Fibroblast of mammary gland (primary cell): ENCODE results near the gene PRSS36.
"Not testable (repeated sequence)": the region's sequence is repeated elsewhere in the genome, so short reads cannot be mapped to it uniquely, and the experiment has no call there.

ENCODE experiments used
- DNase-seq: peaks from one replicate; pipeline ENCODE4 v3.0.0-alpha.2; 2010; ENCODE audit warnings: low read depth
- H3K4me3 ChIP-seq: 2 replicates; pipeline ENCODE4 v1.5.1; 2011; ENCODE audit warnings: low read depth, mild to moderate bottlenecking, low read length, moderate library complexity; ENCODE audit not compliant: control insufficient read depth
- TF ChIP-seq, protein P1 (sequence below): conservative IDR thresholded peaks from 2 replicates; pipeline ENCODE4 v1.5.1; 2011; ENCODE audit warnings: low read depth, low read length, inconsistent platforms; ENCODE audit not compliant: control insufficient read depth, insufficient read depth

The PRSS36 gene

DNA sequence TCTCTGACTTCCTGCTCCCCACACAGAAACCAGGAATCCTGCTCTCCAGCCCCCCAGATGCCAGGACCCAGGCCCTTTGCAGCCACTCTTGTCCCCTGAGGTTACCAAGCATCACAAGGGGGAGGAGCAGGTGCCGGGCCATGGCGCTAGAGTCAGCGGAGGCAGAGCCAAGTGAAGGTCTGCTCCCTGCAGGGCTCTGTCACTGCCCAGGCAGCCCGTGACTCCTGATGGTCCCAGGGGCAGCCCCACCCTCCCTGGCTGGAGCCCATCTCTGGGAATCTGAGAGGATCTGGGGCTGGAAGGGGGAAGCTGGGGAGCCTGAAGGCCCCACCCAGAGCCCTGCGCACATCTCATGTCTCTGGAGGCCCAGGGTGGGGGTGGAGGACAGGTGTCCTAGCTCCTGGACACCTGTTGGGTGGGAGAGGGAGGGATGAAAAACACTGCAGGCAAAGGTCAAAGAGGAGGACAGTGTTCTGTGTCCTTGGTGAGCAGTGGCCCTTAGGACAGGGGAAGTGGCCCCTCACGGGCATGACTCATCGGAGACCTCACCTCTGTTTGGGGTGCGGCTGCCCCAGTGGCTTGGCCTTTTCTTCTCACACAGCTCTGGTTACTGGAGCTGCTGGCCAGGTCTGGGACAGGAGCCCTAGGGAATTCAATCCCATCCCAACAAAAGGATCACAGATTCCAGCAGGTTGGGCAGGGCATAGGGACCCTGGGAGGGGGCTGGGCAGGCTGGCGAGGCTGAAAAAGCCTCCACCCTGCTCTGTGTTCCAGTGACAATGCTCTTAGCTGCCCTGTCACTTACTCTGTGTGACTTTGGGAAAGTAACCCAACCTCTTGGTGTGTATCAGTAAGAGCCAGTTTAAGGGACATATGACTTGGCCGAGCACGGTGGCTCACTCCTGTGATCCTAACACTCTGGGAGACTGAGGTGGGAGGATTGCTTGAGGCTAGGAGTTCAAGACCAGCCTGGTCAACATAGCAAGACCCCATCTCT is at the start of gene PRSS36:
PRSS36 (minus strand) TSS at position 173 of the 997 bp plus-strand sequence; CDS start at position 142, 31 bp downstream.
- TF ChIP-seq, protein P1, sequence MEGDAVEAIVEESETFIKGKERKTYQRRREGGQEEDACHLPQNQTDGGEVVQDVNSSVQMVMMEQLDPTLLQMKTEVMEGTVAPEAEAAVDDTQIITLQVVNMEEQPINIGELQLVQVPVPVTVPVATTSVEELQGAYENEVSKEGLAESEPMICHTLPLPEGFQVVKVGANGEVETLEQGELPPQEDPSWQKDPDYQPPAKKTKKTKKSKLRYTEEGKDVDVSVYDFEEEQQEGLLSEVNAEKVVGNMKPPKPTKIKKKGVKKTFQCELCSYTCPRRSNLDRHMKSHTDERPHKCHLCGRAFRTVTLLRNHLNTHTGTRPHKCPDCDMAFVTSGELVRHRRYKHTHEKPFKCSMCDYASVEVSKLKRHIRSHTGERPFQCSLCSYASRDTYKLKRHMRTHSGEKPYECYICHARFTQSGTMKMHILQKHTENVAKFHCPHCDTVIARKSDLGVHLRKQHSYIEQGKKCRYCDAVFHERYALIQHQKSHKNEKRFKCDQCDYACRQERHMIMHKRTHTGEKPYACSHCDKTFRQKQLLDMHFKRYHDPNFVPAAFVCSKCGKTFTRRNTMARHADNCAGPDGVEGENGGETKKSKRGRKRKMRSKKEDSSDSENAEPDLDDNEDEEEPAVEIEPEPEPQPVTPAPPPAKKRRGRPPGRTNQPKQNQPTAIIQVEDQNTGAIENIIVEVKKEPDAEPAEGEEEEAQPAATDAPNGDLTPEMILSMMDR, result no peak
- H3K4me3 ChIP-seq, result no peak within 1 kb of the TSS
- no peak for DNase-seq

DNA sequence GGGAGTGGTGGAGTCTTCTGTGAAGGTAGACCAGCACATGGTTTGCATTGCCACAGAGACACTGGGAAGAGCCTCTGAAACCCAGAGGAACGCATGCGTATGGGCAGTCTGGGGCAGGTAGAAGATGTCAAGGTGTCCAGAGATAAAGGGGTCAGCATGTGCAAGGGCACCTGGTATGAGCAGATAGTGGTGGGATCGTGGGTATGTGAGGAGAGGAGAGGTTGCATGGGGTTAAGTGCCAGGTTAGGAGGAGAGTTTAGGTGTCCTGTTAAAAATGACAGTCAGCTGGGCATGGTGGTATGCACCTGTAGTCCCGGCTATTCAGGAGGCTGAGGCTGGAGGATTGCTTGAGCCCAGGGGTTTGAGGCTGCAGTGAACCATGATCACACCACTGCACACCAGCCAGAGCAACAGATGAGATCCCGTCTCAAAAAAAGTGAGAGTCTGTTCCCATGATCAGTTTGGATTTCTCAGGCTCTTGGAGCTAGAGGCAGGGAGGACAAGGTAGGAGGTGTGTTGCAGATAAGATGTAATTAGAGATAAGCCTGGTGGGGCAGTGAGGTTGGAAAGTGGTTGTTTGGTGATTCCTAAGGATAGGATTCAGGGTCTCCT is 49.7 kb upstream of the PRSS36 start:
- DNase-seq, result no peak
- TF ChIP-seq, protein P1, result no peak
- H3K4me3 ChIP-seq, result no peak overlapping the region

DNA sequence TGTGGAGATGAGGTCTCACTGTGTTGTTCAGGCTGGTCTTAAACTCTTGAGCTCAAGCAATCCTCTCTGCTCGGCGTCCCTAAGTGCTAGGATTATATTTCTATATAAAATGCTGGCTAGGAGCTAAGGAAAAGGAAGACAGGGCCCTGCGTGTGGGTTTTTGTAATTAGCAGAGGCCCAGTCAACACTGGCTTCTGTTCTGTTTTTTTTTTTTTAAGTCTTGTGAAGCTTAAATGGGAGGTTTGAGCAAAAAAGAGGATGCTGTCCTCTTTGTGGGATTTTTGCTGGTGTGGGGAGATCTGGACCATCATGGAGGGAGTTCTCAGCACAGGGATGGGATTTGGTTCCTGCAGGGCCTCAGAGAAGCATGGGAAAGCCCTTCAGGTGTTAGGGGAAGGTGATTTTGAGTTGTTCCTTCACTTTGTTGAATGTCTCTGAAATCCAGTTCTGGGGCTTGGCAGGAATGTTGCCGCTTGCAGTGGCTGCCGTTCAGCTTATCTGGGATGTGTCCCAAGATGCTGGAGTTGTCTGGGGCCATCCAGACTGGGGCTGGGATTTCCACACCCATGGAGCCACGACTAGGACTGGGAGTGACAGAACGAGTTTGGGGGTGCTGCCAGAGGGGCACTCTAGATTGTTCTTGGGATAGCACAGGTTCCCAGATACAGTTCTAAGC is 48.5 kb upstream of the PRSS36 start:
- DNase-seq, result no peak
- no peak overlapping the region for H3K4me3 ChIP-seq
- TF ChIP-seq, protein P1, result no peak

DNA sequence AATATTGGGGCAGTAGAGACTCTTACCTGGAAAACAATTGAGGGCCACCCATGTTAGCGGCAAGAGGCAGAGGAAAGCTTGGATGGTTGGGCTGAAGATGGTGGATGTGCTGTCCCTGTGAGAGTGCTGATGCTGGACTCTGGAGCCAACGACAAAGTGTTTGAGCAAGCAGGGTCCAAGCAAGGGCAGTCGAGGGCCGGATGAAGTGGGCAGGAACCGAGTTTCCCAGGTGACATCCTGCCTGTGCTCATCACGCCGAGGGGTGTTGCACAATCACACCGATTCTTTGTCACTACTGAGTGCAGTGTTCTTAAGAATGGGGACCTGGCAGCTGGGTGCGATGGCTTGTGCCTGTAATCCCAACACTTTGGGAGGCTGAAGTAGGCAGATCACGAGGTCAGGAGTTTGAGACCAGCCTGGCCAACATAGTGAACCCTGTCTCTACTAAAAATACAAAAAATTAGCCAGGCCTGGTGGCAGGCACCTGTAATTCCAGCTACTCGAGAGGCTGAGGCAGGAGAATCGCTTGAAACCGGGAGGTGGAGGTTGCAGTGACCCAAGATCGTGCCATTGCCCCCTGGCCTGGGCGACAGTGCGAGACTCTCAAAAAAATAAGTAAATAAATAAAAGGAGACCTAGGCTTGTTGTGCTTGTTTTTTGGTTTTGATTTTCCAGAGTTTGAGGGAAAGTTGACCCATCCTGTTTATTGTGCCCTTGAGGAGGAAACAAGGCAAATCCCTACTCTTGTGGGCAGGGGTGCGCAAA is 46.6 kb upstream of the PRSS36 start:
- TF ChIP-seq, protein P1, result no peak
- DNase-seq, result no peak
- no peak overlapping the region for H3K4me3 ChIP-seq

DNA sequence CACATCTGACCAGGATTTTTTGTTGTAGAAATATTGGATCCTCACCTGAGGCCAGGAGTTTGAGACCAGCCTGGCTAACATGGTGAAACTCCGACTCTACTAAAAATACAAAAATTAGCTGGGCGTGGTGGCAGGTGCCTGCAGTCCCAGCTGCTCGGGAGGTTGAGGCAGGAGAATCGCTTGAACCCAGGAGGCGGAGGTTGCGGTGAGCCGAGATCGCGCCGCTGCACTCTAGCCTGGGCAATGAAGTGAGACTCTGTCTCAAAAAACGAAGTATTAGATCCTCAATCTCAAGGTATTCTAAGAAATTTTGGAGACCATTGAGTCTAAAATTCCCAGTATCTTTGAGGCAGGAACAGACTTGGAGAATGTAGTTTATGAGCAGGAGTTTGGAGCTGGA is 46.0 kb upstream of the PRSS36 start:
- DNase-seq, H3K4me3 ChIP-seq: not testable (repeated sequence)

DNA sequence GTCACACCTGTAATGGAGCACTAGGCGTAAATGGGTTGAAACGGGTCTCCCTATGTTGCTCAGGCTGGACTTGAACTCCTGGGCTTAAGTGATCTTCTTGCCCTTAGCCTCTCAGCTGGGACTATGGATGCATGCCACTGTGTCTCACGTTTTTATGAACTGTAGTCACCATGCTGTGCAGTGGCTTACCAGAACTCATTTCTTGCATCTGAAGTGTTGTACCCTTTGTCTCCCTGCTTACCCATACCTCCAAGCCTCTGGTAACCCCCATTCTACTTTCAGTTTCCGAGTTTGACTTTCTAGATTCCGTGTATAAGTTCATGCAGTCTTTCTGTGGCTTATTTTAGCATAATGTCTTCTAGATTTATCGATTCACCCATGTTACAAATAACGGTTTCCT is 45.0 kb upstream of the PRSS36 start:
- TF ChIP-seq, protein P1, result no peak
- DNase-seq, result no peak
- no peak overlapping the region for H3K4me3 ChIP-seq

DNA sequence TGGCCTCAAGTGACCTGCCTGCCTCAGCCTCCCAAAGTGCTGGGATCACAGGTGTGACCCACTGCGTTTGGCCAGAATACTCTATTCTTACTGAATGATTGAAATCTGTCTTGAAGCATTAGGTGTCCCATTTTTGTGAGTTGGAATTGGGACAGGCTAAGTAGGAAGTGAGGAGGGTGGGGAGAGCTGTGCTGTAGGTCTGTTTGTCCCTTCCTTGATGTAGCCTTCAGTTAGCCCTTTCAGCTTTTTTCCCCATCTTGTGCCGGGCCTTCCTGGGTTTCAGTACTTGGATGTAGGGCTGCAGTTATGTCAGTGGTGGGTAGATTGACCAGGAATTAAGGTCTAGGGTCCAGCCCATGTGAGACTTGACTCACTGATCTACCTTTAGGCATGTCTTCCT is 44.0 kb upstream of the PRSS36 start:
- TF ChIP-seq, protein P1, result no peak
- DNase-seq, result no peak
- H3K4me3 ChIP-seq, result no peak overlapping the region
